OCI-LY7 (cell line): Measurements from ENCODE around the gene DICER1. TPM values are rescaled to one million over a fixed set of nuclear protein-coding genes. Genes with fewer than 3 reads are reported as not detected.

Experiments used
- BruUV-seq: library from RNA; stranded (reverse); fragments of 400-500 nt; replicated peaks from 2 replicates; lab custom pipeline; 2021; lab: Mats Ljungman, UMichigan
- CTCF ChIA-PET: fragments of 300-600 bp; sonication (Branson Sonifier 250); formaldehyde crosslinking; loops from one replicate; lab custom pipeline; 2022; ENCODE audit warnings: antibody characterized with exemption; ENCODE audit not compliant: unreplicated experiment; lab: Charles Lee
- POLR2A ChIA-PET: fragments of 300-600 bp; sonication (Branson Sonifier 250); formaldehyde crosslinking; loops from one replicate; lab custom pipeline; 2022; ENCODE audit warnings: antibody characterized with exemption; lab: Charles Lee
- DNase-seq: peaks from one replicate; pipeline ENCODE4 v3.0.0-alpha.2; 2015; ENCODE audit warnings: low spot score
- H2AFZ ChIP-seq: fragments of 200-600 bp; sonication (generic), shearing (Covaris generic); 2 replicates; pipeline ENCODE4 v1.6.1; 2014; ENCODE audit warnings: mild to moderate bottlenecking, antibody characterized with exemption, low read length, moderate library complexity
- H3K27ac ChIP-seq: fragments of 200-600 bp; sonication (generic); 2 replicates; pipeline ENCODE4 v1.5.1; 2014; ENCODE audit warnings: mixed run types, low read depth, mild to moderate bottlenecking, moderate library complexity, low read length, inconsistent platforms; ENCODE audit not compliant: poor library complexity, severe bottlenecking
- H3K36me3 ChIP-seq: fragments of 200-600 bp; sonication (generic); 2 replicates; pipeline ENCODE4 v1.6.1; 2014; ENCODE audit warnings: mild to moderate bottlenecking, antibody characterized with exemption, low read length, moderate library complexity, mixed read lengths; ENCODE audit not compliant: insufficient read depth
- H3K4me1 ChIP-seq: fragments of 200-600 bp; sonication (generic); 2 replicates; pipeline ENCODE4 v1.5.1; 2014; ENCODE audit warnings: mild to moderate bottlenecking, low read length; ENCODE audit not compliant: insufficient read depth, poor library complexity, severe bottlenecking
- H3K4me2 ChIP-seq: fragments of 200-600 bp; sonication (generic); 2 replicates; pipeline ENCODE4 v1.6.1; 2014; ENCODE audit warnings: mild to moderate bottlenecking, low read length
- H3K4me3 ChIP-seq: fragments of 200-600 bp; sonication (generic); 2 replicates; pipeline ENCODE4 v1.5.1; 2014; ENCODE audit warnings: mild to moderate bottlenecking, low read depth, low read length; ENCODE audit not compliant: poor library complexity, severe bottlenecking
- H3K79me2 ChIP-seq: fragments of 200-600 bp; sonication (generic); 2 replicates; pipeline ENCODE4 v1.6.1; 2016; ENCODE audit warnings: low read depth, mild to moderate bottlenecking, low read length, moderate library complexity, mixed read lengths; ENCODE audit not compliant: insufficient read depth
- H3K9me2 ChIP-seq: fragments of 200-600 bp; sonication (generic); 2 replicates; pipeline ENCODE4 v1.6.1; 2016; ENCODE audit warnings: mild to moderate bottlenecking, low read length, mixed read lengths; ENCODE audit not compliant: insufficient read depth
- H3K9me3 ChIP-seq: fragments of 200-600 bp; sonication (generic); 2 replicates; pipeline ENCODE4 v1.6.1; 2014; ENCODE audit warnings: mild to moderate bottlenecking, mixed run types, low read length, mixed read lengths
- H4K20me1 ChIP-seq: fragments of 200-600 bp; sonication (generic); 2 replicates; pipeline ENCODE4 v1.6.1; 2014; ENCODE audit warnings: mild to moderate bottlenecking, antibody characterized with exemption, low read length, moderate library complexity, mixed read lengths; ENCODE audit not compliant: insufficient read depth
- EZH2phosphoT487 ChIP-seq: fragments of 200-600 bp; sonication (generic); IDR thresholded peaks from 2 replicates; pipeline ENCODE4 v1.6.1; 2018; ENCODE audit warnings: low read depth, borderline replicate concordance, mild to moderate bottlenecking, mixed run types, antibody characterized with exemption, low read length, moderate library complexity, mixed read lengths
- intact Hi-C: fragments of 100-400 bp; cut with micrococcal nuclease; formaldehyde crosslinking; loops from one replicate; pipeline ENCODE4 v1.10.0; 2022; ENCODE audit not compliant: unreplicated experiment
- total RNA-seq, 2 experiments: library from RNA; depleted of rRNA in 1 of 2; stranded (reverse); fragments of >200 nt in 1 of 2; shearing (Covaris generic) in 1 of 2; gene quantifications; 2 replicates each; pipeline ENCODE4 v1.2.3, GENCODE V29; 2014 to 2022
- TF ChIP-seq, protein P1 (sequence below): fragments of 200-600 bp; sonication (generic); conservative IDR thresholded peaks from 2 replicates; pipeline ENCODE4 v1.5.1; 2014; ENCODE audit warnings: mild to moderate bottlenecking, antibody characterized with exemption, low read length, moderate library complexity, mixed read lengths

DICER1 gene
- total RNA-seq, 2 experiments from 2014 or later = 60.3 to 62.2 TPM

DNA sequence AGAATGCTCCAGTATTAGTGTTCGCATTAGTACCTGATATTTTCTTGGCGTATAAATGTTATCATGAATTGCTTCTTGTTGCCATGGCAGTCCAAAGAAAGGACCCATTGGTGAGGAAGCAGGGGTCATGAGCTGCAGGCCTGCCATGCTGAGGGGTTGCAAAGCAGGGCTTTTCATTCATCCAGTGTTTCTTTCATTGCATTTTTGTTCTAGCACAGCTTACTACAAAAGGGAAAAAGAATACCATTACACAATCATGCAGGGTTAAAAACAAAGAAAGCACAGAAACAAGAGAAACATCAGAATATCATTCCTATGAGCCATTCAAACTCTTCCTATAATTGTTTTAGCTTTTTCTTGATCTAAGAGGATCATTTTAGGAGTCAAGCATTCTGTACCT is 24.0 kb downstream of the DICER1 start:
- POLR2A ChIA-PET = no interaction called here
- H3K9me2 ChIP-seq = no peaks in the 10 kb centered on the region
- H3K36me3 ChIP-seq = peaks cover 71% of the 10 kb centered on the region
- H3K4me3 ChIP-seq = no peak overlapping the region
- no peak overlapping the region for H2AFZ ChIP-seq
- TF ChIP-seq, protein P1, sequence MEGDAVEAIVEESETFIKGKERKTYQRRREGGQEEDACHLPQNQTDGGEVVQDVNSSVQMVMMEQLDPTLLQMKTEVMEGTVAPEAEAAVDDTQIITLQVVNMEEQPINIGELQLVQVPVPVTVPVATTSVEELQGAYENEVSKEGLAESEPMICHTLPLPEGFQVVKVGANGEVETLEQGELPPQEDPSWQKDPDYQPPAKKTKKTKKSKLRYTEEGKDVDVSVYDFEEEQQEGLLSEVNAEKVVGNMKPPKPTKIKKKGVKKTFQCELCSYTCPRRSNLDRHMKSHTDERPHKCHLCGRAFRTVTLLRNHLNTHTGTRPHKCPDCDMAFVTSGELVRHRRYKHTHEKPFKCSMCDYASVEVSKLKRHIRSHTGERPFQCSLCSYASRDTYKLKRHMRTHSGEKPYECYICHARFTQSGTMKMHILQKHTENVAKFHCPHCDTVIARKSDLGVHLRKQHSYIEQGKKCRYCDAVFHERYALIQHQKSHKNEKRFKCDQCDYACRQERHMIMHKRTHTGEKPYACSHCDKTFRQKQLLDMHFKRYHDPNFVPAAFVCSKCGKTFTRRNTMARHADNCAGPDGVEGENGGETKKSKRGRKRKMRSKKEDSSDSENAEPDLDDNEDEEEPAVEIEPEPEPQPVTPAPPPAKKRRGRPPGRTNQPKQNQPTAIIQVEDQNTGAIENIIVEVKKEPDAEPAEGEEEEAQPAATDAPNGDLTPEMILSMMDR = no peak
- no peak for TF ChIP-seq EZH2phosphoT487
- H3K4me2 ChIP-seq = no peak overlapping the region
- no TSS peak for BruUV-seq
- CTCF ChIA-PET = no interaction called here
- H3K9me3 ChIP-seq = no peaks in the 10 kb centered on the region
- intact Hi-C loops = no loop called here
- no peak overlapping the region for H3K27ac ChIP-seq
- DNase-seq = no peak
- no peaks in the 10 kb centered on the region for H3K4me1 ChIP-seq
- H4K20me1 ChIP-seq = no peaks in the 10 kb centered on the region
- peaks cover 40% of the 10 kb centered on the region; the same call in 1 of the 2 replicates for H3K79me2 ChIP-seq

GRCh38 chr14:95132760-95133159 is 24.6 kb downstream of the DICER1 start:
- ChIA-PET CTCF (no interaction called here), POLR2A (no interaction called here)
- Histone ChIP-seq H3K9me2 (no peaks in the 10 kb centered on the region), H4K20me1 (no peaks in the 10 kb centered on the region), H3K9me3 (no peaks in the 10 kb centered on the region), H3K4me3 (no peak overlapping the region), H3K4me1 (no peaks in the 10 kb centered on the region), H3K79me2 (peaks cover 34% of the 10 kb centered on the region; the same call in 1 of the 2 replicates), H3K36me3 (peaks cover 76% of the 10 kb centered on the region), H3K27ac (no peak overlapping the region), H3K4me2 (no peak overlapping the region), H2AFZ (no peak overlapping the region)
- intact Hi-C loops = no loop called here
- BruUV-seq = no TSS peak
- TF ChIP-seq EZH2phosphoT487 = no peak
- TF ChIP-seq, protein P1 = no peak
- no peak for DNase-seq

GRCh38 chr14:95130549-95130948 is 26.8 kb downstream of the DICER1 start:
- intact Hi-C loops = no loop called here
- no peaks in the 10 kb centered on the region for H3K9me2 ChIP-seq
- TF ChIP-seq, protein P1 = no peak
- no peak for TF ChIP-seq EZH2phosphoT487
- H3K79me2 ChIP-seq = peaks cover 14% of the 10 kb centered on the region; the same call in 1 of the 2 replicates
- no TSS peak for BruUV-seq
- H3K9me3 ChIP-seq = no peaks in the 10 kb centered on the region
- no peak for DNase-seq
- ChIA-PET CTCF (no interaction called here), POLR2A (no interaction called here)
- H4K20me1 ChIP-seq = no peaks in the 10 kb centered on the region
- no peak overlapping the region for H3K4me3 ChIP-seq
- H3K4me1 ChIP-seq = no peaks in the 10 kb centered on the region
- peaks cover 86% of the 10 kb centered on the region for H3K36me3 ChIP-seq
- no peak overlapping the region for H2AFZ ChIP-seq
- H3K4me2 ChIP-seq = no peak overlapping the region
- H3K27ac ChIP-seq = no peak overlapping the region
